NT2/D1 (cell line): Measurements from ENCODE around the gene OIP5.

Source experiments
- SUZ12 ChIP-seq: IDR thresholded peaks from 2 replicates; pipeline ENCODE4 v1.6.1; 2011; ENCODE audit not compliant: insufficient read length, insufficient read depth; ENCODE audit errors: extremely low read depth
- YY1 ChIP-seq: IDR thresholded peaks from 2 replicates; pipeline ENCODE4 v1.6.1; 2011; ENCODE audit not compliant: insufficient read length, insufficient read depth
- ZNF274 ChIP-seq: IDR thresholded peaks from 2 replicates; pipeline ENCODE4 v1.6.1; 2011; ENCODE audit warnings: mild to moderate bottlenecking, low read depth, low read length

DNA sequence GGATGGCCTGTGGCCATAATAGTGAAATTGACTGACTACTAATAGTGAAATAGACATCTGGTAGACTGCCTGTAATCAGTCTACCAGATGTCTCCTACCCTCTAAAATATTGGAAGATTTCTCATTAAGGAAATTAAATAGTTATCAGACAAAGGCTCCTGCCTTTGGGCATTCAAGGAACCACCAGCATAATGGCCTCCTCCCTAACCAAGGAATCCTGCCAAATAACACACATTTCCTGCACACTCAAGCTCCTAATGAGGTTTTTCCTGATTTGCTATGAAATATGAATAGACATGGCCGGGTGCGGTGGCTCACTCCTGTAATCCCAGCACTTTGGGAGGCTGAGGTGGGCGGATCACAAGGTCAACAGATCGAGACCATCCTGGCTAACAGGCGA, 14.8 kb upstream of the OIP5 start:
- no peak for TF ChIP-seq ZNF274
- TF ChIP-seq SUZ12 = no peak
- no peak for TF ChIP-seq YY1
